ENCODE data around the gene MECP2. TPM values are rescaled to one million over a fixed set of nuclear protein-coding genes. Genes with fewer than 3 reads are reported as not detected.
A peak's percentile ranks its signal among the peaks of the same experiment; 100 is the strongest.

The MECP2 gene
- total and polyA plus RNA-seq, 10 of the 15 experiments (the other 5 are each of a cell fraction or from before 2014, with no cell fraction given) = 1.3 to 32.7 (median 13.7) TPM

DNA sequence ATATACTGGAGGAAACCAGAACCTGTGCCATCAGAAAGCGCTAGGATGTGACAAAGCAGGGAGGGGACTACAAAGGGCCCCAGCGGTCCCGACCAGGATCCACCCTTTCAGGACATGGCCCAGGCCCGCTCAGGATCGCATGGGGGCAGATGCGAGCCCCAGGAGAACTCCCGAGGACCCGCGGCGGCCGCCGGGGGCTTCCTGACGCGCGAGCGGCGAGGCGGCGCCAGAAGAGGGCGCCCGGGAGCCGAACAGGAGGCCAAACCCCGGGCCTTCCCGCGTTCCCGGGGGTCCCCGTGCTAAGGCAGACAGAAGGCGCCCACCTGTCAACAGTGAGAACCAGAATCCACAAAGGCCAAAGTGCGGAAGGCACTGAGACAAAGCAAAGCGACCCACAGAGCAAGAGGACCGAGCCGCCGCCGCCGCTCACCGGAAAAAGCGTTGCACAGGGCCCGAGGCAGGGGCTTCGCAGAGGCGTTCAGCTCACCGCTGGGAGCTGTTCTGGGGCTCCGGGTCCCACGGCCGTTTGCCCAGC, 39.2 kb upstream of the MECP2 start:
- ATAC-seq (peak; percentile 85), DNase-seq (ENCODE audit: low read depth, low spot score) (no peak), FAIRE-seq (no peak)
- 20% methylated on average over 40 of the region's 44 CpGs for WGBS (ENCODE audit: insufficient coverage, insufficient replicate concordance, low lambda C conversion rate, missing lambda C conversion rate)
- no peak overlapping the region for H3K27ac ChIP-seq (ENCODE audit: control insufficient read depth, insufficient read depth)
- H3K4me2 ChIP-seq (ENCODE audit: control insufficient read depth, insufficient read depth) = 0 out of 2 replicates have a peak overlapping the region, but pooled peaks have one; percentile 33
- ChIA-PET SMC1A (ENCODE audit: uncharacterized antibody, unreplicated experiment) (no interaction called here), RAD21 (ENCODE audit: unreplicated experiment) (interaction anchor here (1.5 kb wide), 1 partner anchor 172 kb away, joined by 4 read pairs; no protein-coding TSS in a partner anchor), CTCF (interaction anchor here (0.6 to 4.4 kb wide), 2 partner anchors 26 to 172 kb away, joined by 3 to 17 read pairs; no protein-coding TSS in a partner anchor), POLR2A (no interaction called here)
- no peaks in the 10 kb centered on the region for H3K79me2 ChIP-seq (ENCODE audit: control insufficient read depth, insufficient read depth, low read length)
- H3K9me3 ChIP-seq (replicated peaks; ENCODE audit: control insufficient read depth, insufficient read depth, low read length) = no peaks in the 10 kb centered on the region; the same call in 2 of the 3 replicates
- no peaks in the 10 kb centered on the region for H3K36me3 ChIP-seq (ENCODE audit: control insufficient read depth in 2 of 2, insufficient read depth in 2 of 2, low read length in 1 of 2)
- BruUV-seq (replicated peaks) = no TSS peak
- H3K9ac ChIP-seq (ENCODE audit: control insufficient read depth, insufficient read depth, low read length) = no peak overlapping the region
- in situ Hi-C loops (cut with MboI) = loop anchor here (25.0 kb wide), 3 partner anchors 176 to 1276 kb away; partner anchors contain the start of genes G6PD and IKBKG
- no peak for TF ChIP-seq IKZF1 (conservative IDR thresholded peaks at IDR 0.05)
- TF ChIP-seq YY1 (IDR thresholded peaks at IDR 0.05; ENCODE audit: low read depth, low read length) = 0 out of 2 replicates have a peak, but pooled peaks have one; percentile 20
- TF ChIP-seq RCOR1 (conservative IDR thresholded peaks at IDR 0.05; ENCODE audit: low read depth, low read length) = no peak
- peak; percentile 53 for TF ChIP-seq RAD21 (IDR thresholded peaks at IDR 0.05; ENCODE audit: insufficient read depth, low read depth, low read length)
- no peak for TF ChIP-seq NFXL1 (IDR thresholded peaks at IDR 0.05; ENCODE audit: borderline replicate concordance)
- TF ChIP-seq ZNF217 (IDR thresholded peaks at IDR 0.05) = no peak
- TF ChIP-seq RB1 (IDR thresholded peaks at IDR 0.05; ENCODE audit: borderline replicate concordance) = 0 out of 2 replicates have a peak, but pooled peaks have one; percentile 51
- TF ChIP-seq SMC3 (IDR thresholded peaks at IDR 0.05; ENCODE audit: borderline replicate concordance, low read length) = peak; percentile 56; the same call in 1 of the 2 replicates
- TF ChIP-seq, protein P1, sequence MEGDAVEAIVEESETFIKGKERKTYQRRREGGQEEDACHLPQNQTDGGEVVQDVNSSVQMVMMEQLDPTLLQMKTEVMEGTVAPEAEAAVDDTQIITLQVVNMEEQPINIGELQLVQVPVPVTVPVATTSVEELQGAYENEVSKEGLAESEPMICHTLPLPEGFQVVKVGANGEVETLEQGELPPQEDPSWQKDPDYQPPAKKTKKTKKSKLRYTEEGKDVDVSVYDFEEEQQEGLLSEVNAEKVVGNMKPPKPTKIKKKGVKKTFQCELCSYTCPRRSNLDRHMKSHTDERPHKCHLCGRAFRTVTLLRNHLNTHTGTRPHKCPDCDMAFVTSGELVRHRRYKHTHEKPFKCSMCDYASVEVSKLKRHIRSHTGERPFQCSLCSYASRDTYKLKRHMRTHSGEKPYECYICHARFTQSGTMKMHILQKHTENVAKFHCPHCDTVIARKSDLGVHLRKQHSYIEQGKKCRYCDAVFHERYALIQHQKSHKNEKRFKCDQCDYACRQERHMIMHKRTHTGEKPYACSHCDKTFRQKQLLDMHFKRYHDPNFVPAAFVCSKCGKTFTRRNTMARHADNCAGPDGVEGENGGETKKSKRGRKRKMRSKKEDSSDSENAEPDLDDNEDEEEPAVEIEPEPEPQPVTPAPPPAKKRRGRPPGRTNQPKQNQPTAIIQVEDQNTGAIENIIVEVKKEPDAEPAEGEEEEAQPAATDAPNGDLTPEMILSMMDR (IDR thresholded peaks at IDR 0.05 in 2 of 3, conservative IDR thresholded peaks at IDR 0.05 in 1 of 3; ENCODE audit: control insufficient read depth in 2 of 3, extremely low read depth in 1 of 3, insufficient read depth in 1 of 3, low read depth in 3 of 3, low read length in 3 of 3) = peak; percentile 63 to 70 (median 67)
- TF ChIP-seq, protein P2, sequence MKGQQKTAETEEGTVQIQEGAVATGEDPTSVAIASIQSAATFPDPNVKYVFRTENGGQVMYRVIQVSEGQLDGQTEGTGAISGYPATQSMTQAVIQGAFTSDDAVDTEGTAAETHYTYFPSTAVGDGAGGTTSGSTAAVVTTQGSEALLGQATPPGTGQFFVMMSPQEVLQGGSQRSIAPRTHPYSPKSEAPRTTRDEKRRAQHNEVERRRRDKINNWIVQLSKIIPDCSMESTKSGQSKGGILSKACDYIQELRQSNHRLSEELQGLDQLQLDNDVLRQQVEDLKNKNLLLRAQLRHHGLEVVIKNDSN (IDR thresholded peaks at IDR 0.05; ENCODE audit: borderline replicate concordance, extremely low read length, insufficient read depth, low read depth, low read length) = no peak
- no peak for TF ChIP-seq PAX5 (IDR thresholded peaks at IDR 0.05; ENCODE audit: borderline replicate concordance, low read depth, low read length)
- H3K4me3 ChIP-seq = no peak overlapping the region
- H4K20me1 ChIP-seq (ENCODE audit: control insufficient read depth, insufficient read depth) = no peaks in the 10 kb centered on the region
- no peaks in the 10 kb centered on the region for H3K4me1 ChIP-seq (ENCODE audit: control insufficient read depth, insufficient read depth, low read length)
- H2AFZ ChIP-seq (ENCODE audit: control insufficient read depth, low read depth, low read length) = peak overlapping the region; percentile 47
- intact Hi-C loops (cut with micrococcal nuclease; ENCODE audit: unreplicated experiment) = no loop called here
- H3K27me3 ChIP-seq (replicated peaks in 1 of 2; ENCODE audit: control insufficient read depth in 2 of 2, insufficient read depth in 2 of 2, low read length in 1 of 2) = no peaks in the 10 kb centered on the region; a peak in 1 of 4 replicates

Measured in GM12878 (cell line).